CD14-positive monocyte (primary cell): ENCODE data around the gene GPR132. TPM values are rescaled to one million over a fixed set of nuclear protein-coding genes. Genes with fewer than 3 reads are reported as not detected.

Source experiments
- DNase-seq, 3 donors: peaks; one replicate each; pipeline ENCODE4 v3.0.0-alpha.2; 2011 to 2022
- H2AFZ ChIP-seq: 2 replicates; pipeline ENCODE4 v1.6.0; 2012; ENCODE audit warnings: mild to moderate bottlenecking, low read depth, low read length, inconsistent platforms; ENCODE audit not compliant: insufficient read depth, poor library complexity, severe bottlenecking
- H3K27ac ChIP-seq, 2 donors: 1 replicate in 1 of 2; 2 replicates in 1 of 2; pipeline ENCODE4 v1.5.1; 2012 to 2013; ENCODE audit warnings: low read length in 2 of 2, control low read depth in 1 of 2, inconsistent platforms in 1 of 2, low read depth in 1 of 2, mild to moderate bottlenecking in 1 of 2
- H3K27me3 ChIP-seq, 2 donors: one replicate each; pipeline versions ENCODE4 v1.6.0 to v1.6.1; 2011 to 2013; ENCODE audit warnings: low read length in 2 of 2; ENCODE audit not compliant: control insufficient read depth in 2 of 2, insufficient read depth in 2 of 2
- H3K36me3 ChIP-seq, 2 donors: replicated peaks in 1 of 2; 1 replicate in 1 of 2; 2 replicates in 1 of 2; pipeline versions ENCODE4 v1.5.1 to v1.6.1; 2012 to 2013; ENCODE audit warnings: low read length in 2 of 2, control low read depth in 1 of 2, inconsistent platforms in 1 of 2, mild to moderate bottlenecking in 1 of 2; ENCODE audit not compliant: insufficient read depth in 2 of 2, control insufficient read depth in 1 of 2
- H3K4me1 ChIP-seq, 2 donors: 1 replicate in 1 of 2; 2 replicates in 1 of 2; pipeline versions ENCODE4 v1.5.1 to v1.6.1; 2012 to 2013; ENCODE audit warnings: low read length in 2 of 2, control low read depth in 1 of 2, inconsistent platforms in 1 of 2, mild to moderate bottlenecking in 1 of 2, moderate library complexity in 1 of 2; ENCODE audit not compliant: insufficient read depth in 2 of 2, control insufficient read depth in 1 of 2
- H3K4me2 ChIP-seq: replicated peaks from 2 replicates; pipeline ENCODE3; 2012; ENCODE audit warnings: low read length, moderate library complexity, mild to moderate bottlenecking; ENCODE audit not compliant: poor library complexity, severe bottlenecking; ENCODE audit errors: extremely low read depth
- H3K4me3 ChIP-seq, 3 experiments: fragments of 200-600 bp in 1 of 3; sonication (generic) in 1 of 3; replicated peaks in 1 of 3; 1 replicate in 2 of 3; 2 replicates in 1 of 3; pipeline ENCODE4 v1.5.1; 2011 to 2013; ENCODE audit warnings: low read length in 3 of 3, mild to moderate bottlenecking in 3 of 3, control low read depth in 2 of 3, low read depth in 2 of 3, inconsistent platforms in 1 of 3, moderate library complexity in 1 of 3
- H3K79me2 ChIP-seq: 2 replicates; pipeline ENCODE4 v1.6.0; 2012; ENCODE audit warnings: mild to moderate bottlenecking, control low read depth, inconsistent platforms, low read length, moderate library complexity; ENCODE audit not compliant: insufficient read depth
- H3K9ac ChIP-seq: 2 replicates; pipeline ENCODE4 v1.6.0; 2017; ENCODE audit warnings: low read length, mild to moderate bottlenecking; ENCODE audit not compliant: insufficient read depth, poor library complexity, severe bottlenecking
- H3K9me3 ChIP-seq, 2 donors: replicated peaks in 1 of 2; 1 replicate in 1 of 2; 2 replicates in 1 of 2; pipeline versions ENCODE4 v1.5.1 to v1.6.1; 2012 to 2013; ENCODE audit warnings: low read length in 2 of 2, control low read depth in 1 of 2; ENCODE audit not compliant: control insufficient read depth in 1 of 2, insufficient read depth in 1 of 2
- H4K20me1 ChIP-seq: 2 replicates; pipeline ENCODE4 v1.6.0; 2012; ENCODE audit warnings: mild to moderate bottlenecking, low read length, control low read depth, moderate library complexity; ENCODE audit not compliant: insufficient read depth
- H3K27ac Mint-ChIP-seq, 7 donors: one replicate each; pipeline ENCODE4 v1.8.0; 2020; ENCODE audit warnings: mild to moderate bottlenecking in 7 of 7, mixed read lengths in 7 of 7, moderate library complexity in 6 of 7, inconsistent platforms in 2 of 7
- H3K27me3 Mint-ChIP-seq, 3 donors: one replicate each; pipeline ENCODE4 v1.8.0; 2021 to 2022; ENCODE audit warnings: low read depth in 3 of 3, mild to moderate bottlenecking in 3 of 3, mixed read lengths in 3 of 3, moderate library complexity in 3 of 3, inconsistent platforms in 1 of 3
- H3K36me3 Mint-ChIP-seq, 2 donors: one replicate each; pipeline ENCODE4 v1.8.0; 2020; ENCODE audit warnings: mixed read lengths in 2 of 2, inconsistent platforms in 1 of 2, mild to moderate bottlenecking in 1 of 2
- H3K4me1 Mint-ChIP-seq: one replicate; pipeline ENCODE4 v1.8.0; 2020; ENCODE audit warnings: mild to moderate bottlenecking, mixed read lengths
- H3K4me3 Mint-ChIP-seq, 2 donors: one replicate each; pipeline ENCODE4 v1.8.0; 2020; ENCODE audit warnings: mild to moderate bottlenecking in 2 of 2, mixed read lengths in 2 of 2, moderate library complexity in 1 of 2
- H3K9me3 Mint-ChIP-seq, 7 donors: one replicate each; pipeline ENCODE4 v1.8.0; 2020 to 2022; ENCODE audit warnings: mixed read lengths in 7 of 7, mild to moderate bottlenecking in 6 of 7, moderate library complexity in 6 of 7, inconsistent platforms in 2 of 7
- WGBS: methylation state at CpG from one replicate; pipeline ENCODE4 v1.1.5; 2013; ENCODE audit warnings: missing lambda C conversion rate; ENCODE audit not compliant: insufficient coverage; 5-methylcytosine and 5-hydroxymethylcytosine counted together
- intact Hi-C, 2 donors: fragments of 100-400 bp; cut with micrococcal nuclease; formaldehyde crosslinking; loops; one replicate each; pipeline versions ENCODE4 v1.15.0 to v1.15.1; 2023
- polyA plus RNA-seq, 3 donors: library from polyadenylated mRNA; depleted of rRNA in 1 of 3; unstranded in 2 of 3; stranded (reverse) in 1 of 3; fragments of 300-500 nt in 2 of 3; fragments of >200 nt in 1 of 3; fragmentation: Illumina TruSeq in 2 of 3; gene quantifications; 1 replicate in 2 of 3; 2 replicates in 1 of 3; pipeline ENCODE4 v1.2.3, GENCODE V29; 2012 to 2021
- TF ChIP-seq, protein P1 (sequence below): fragments of 200-600 bp; IDR thresholded peaks from one replicate; pipeline ENCODE4 v1.8.0; 2022; ENCODE audit warnings: antibody characterized with exemption, mild to moderate bottlenecking

GPR132 gene
- polyA plus RNA-seq, 3 donors = 6.3 to 19.0 (median 13.0) TPM

DNA sequence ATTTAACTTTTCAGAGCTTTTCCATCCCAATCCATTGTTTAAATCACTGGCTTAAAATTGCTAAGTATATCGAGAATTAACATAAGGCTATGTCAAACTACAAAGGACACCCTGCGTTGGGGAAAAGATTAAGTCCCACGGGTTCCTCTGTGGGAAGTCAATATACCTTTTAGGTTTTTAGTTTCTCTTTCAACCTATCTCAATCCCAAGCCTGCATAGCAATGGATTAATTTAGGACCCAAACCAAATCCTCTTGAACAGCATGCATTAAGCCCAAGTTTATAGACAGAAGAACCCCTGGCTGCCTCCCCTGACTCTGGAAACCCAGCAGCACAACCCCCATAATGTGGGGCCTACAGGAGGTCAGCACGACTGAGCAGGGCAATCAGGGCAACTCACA is 50.6 kb downstream of the GPR132 start:
- Histone ChIP-seq H3K4me3 (no peak overlapping the region), H4K20me1 (peaks cover 45% of the 10 kb centered on the region), H3K4me1 (peaks cover 10 to 37% of the 10 kb centered on the region in 2 donors), H2AFZ (no peak overlapping the region), H3K36me3 (peaks cover 21 to 28% of the 10 kb centered on the region in 2 donors), H3K27ac (peak overlapping the region in 1 of 2 donors; percentile 63), H3K4me2 (no peak overlapping the region), H3K27me3 (no peaks in the 10 kb centered on the region), H3K9me3 (no peaks in the 10 kb centered on the region), H3K79me2 (peaks cover 100% of the 10 kb centered on the region), H3K9ac (no peak overlapping the region)
- Mint-ChIP-seq H3K4me3 (no peak overlapping the region), H3K9me3 (no peaks in the 10 kb centered on the region), H3K36me3 (peaks cover 38 to 40% of the 10 kb centered on the region in 2 donors), H3K4me1 (peaks cover 66% of the 10 kb centered on the region), H3K27ac (peak overlapping the region in 5 of 7 donors; percentile 63 to 89 (median 71)), H3K27me3 (peaks cover 0 to 4% (median 0%) of the 10 kb centered on the region in 3 donors)
- no peak for DNase-seq
- WGBS = 100% methylated on average over 1 of the region's 4 CpGs
- TF ChIP-seq, protein P1, sequence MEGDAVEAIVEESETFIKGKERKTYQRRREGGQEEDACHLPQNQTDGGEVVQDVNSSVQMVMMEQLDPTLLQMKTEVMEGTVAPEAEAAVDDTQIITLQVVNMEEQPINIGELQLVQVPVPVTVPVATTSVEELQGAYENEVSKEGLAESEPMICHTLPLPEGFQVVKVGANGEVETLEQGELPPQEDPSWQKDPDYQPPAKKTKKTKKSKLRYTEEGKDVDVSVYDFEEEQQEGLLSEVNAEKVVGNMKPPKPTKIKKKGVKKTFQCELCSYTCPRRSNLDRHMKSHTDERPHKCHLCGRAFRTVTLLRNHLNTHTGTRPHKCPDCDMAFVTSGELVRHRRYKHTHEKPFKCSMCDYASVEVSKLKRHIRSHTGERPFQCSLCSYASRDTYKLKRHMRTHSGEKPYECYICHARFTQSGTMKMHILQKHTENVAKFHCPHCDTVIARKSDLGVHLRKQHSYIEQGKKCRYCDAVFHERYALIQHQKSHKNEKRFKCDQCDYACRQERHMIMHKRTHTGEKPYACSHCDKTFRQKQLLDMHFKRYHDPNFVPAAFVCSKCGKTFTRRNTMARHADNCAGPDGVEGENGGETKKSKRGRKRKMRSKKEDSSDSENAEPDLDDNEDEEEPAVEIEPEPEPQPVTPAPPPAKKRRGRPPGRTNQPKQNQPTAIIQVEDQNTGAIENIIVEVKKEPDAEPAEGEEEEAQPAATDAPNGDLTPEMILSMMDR = no peak
- intact Hi-C loops = loop anchor here in 1 of 2 donors (5.0 kb wide), 2 partner anchors 33 to 37 kb away; partner anchors contain the start of gene AHNAK2

DNA sequence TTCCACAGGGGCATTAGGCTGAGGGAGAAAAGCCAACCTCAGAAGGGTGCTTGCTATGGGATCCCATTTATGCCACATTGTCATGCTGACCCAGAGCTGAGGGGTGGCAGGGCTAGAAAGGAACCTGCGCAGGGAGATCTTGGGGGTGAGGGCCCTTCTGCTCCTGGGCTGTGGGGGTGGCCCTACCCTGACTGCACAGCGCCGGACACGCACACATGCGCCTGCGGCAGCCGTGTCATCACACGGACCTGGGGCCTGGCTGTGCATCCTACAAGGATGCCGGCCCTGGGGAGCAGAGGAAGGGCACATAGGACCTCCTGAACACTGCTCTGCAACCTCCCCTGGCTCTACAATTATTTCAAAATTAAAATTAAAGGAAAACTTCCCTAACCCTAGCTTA is 51.2 kb downstream of the GPR132 start:
- peaks cover 43 to 46% of the 10 kb centered on the region in 2 donors for H3K36me3 Mint-ChIP-seq
- H3K27ac Mint-ChIP-seq = peak overlapping the region in 6 of 7 donors; percentile 35 to 80 (median 66)
- H3K9me3 Mint-ChIP-seq = no peaks in the 10 kb centered on the region
- Histone ChIP-seq H3K4me2 (no peak overlapping the region), H4K20me1 (peaks cover 40% of the 10 kb centered on the region), H2AFZ (no peak overlapping the region), H3K36me3 (peaks cover 27 to 34% of the 10 kb centered on the region in 2 donors), H3K9ac (no peak overlapping the region), H3K79me2 (peaks cover 100% of the 10 kb centered on the region), H3K9me3 (no peaks in the 10 kb centered on the region), H3K27ac (peak overlapping the region in 1 of 2 donors; percentile 12), H3K27me3 (no peaks in the 10 kb centered on the region), H3K4me3 (no peak overlapping the region), H3K4me1 (peaks cover 4 to 31% of the 10 kb centered on the region in 2 donors)
- 85% methylated on average over 9 of the region's 9 CpGs for WGBS
- H3K27me3 Mint-ChIP-seq = peaks cover 0 to 4% (median 0%) of the 10 kb centered on the region in 3 donors
- intact Hi-C loops = loop anchor here in 1 of 2 donors (5.0 kb wide), 1 partner anchor 33 kb away; no protein-coding TSS in a partner anchor
- peaks cover 60% of the 10 kb centered on the region for H3K4me1 Mint-ChIP-seq
- TF ChIP-seq, protein P1 = no peak
- DNase-seq = no peak
- H3K4me3 Mint-ChIP-seq = no peak overlapping the region
